Measurements from ENCODE around the gene LRP1B. TPM values are rescaled to one million over a fixed set of nuclear protein-coding genes. Genes with fewer than 3 reads are reported as not detected.
A peak's percentile ranks its signal among the peaks of the same experiment; 100 is the strongest.

The LRP1B gene
- total and polyA plus RNA-seq, 8 donors = 0.03 to 1.6 (median 0.84) TPM

GRCh38 chr2:142040556-142040955 lies 90.3 kb downstream of the LRP1B start:
- H3K4me3 ChIP-seq = no peak overlapping the region
- TF ChIP-seq, protein P1, sequence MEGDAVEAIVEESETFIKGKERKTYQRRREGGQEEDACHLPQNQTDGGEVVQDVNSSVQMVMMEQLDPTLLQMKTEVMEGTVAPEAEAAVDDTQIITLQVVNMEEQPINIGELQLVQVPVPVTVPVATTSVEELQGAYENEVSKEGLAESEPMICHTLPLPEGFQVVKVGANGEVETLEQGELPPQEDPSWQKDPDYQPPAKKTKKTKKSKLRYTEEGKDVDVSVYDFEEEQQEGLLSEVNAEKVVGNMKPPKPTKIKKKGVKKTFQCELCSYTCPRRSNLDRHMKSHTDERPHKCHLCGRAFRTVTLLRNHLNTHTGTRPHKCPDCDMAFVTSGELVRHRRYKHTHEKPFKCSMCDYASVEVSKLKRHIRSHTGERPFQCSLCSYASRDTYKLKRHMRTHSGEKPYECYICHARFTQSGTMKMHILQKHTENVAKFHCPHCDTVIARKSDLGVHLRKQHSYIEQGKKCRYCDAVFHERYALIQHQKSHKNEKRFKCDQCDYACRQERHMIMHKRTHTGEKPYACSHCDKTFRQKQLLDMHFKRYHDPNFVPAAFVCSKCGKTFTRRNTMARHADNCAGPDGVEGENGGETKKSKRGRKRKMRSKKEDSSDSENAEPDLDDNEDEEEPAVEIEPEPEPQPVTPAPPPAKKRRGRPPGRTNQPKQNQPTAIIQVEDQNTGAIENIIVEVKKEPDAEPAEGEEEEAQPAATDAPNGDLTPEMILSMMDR (IDR thresholded peaks at IDR 0.05) = no peak

GRCh38 chr2:142038826-142039225 lies 92.0 kb downstream of the LRP1B start:
- DNase-seq = no peak
- no peaks in the 10 kb centered on the region for H3K36me3 ChIP-seq
- ATAC-seq = no peak
- intact Hi-C loops (cut with DNase I) = no loop called here
- no peaks in the 10 kb centered on the region for H3K9me3 ChIP-seq
- H3K4me1 ChIP-seq = no peaks in the 10 kb centered on the region
- H3K27me3 ChIP-seq = no peaks in the 10 kb centered on the region
- TF ChIP-seq, protein P1 (IDR thresholded peaks at IDR 0.05) = no peak
- no peak overlapping the region for H3K4me3 ChIP-seq
- no peak overlapping the region for H3K27ac ChIP-seq

More at GRCh38 chr2:142040556-142040955, 90.3 kb downstream of the LRP1B start:
- no peaks in the 10 kb centered on the region for H3K4me1 ChIP-seq
- H3K36me3 ChIP-seq = no peaks in the 10 kb centered on the region
- no peaks in the 10 kb centered on the region for H3K9me3 ChIP-seq
- H3K27me3 ChIP-seq = no peaks in the 10 kb centered on the region
- ATAC-seq (no peak), DNase-seq (no peak)
- intact Hi-C loops (cut with DNase I) = no loop called here
- no peak overlapping the region for H3K27ac ChIP-seq

- Histone ChIP-seq H3K27ac (no peak overlapping the region), H3K27me3 (no peaks in the 10 kb centered on the region), H3K36me3 (no peaks in the 10 kb centered on the region), H3K9me3 (no peaks in the 10 kb centered on the region), H3K4me1 (no peaks in the 10 kb centered on the region), H3K4me3 (no peak overlapping the region)
- ATAC-seq = no peak
- intact Hi-C loops (cut with DNase I) = no loop called here
- TF ChIP-seq, protein P1 (IDR thresholded peaks at IDR 0.05) = no peak
- peak in 1 of 4 donors; percentile 3 for DNase-seq
These were observed 93.1 kb downstream of the LRP1B start for GRCh38 chr2:142037744-142038143.

GRCh38 chr2:142037066-142037465 lies 93.8 kb downstream of the LRP1B start:
- DNase-seq (no peak), ATAC-seq (no peak)
- H3K36me3 ChIP-seq = no peaks in the 10 kb centered on the region
- no peaks in the 10 kb centered on the region for H3K9me3 ChIP-seq
- TF ChIP-seq, protein P1 (IDR thresholded peaks at IDR 0.05) = no peak
- intact Hi-C loops (cut with DNase I) = no loop called here
- H3K27me3 ChIP-seq = no peaks in the 10 kb centered on the region
- no peak overlapping the region for H3K27ac ChIP-seq
- no peaks in the 10 kb centered on the region for H3K4me1 ChIP-seq
- H3K4me3 ChIP-seq = no peak overlapping the region

DNA sequence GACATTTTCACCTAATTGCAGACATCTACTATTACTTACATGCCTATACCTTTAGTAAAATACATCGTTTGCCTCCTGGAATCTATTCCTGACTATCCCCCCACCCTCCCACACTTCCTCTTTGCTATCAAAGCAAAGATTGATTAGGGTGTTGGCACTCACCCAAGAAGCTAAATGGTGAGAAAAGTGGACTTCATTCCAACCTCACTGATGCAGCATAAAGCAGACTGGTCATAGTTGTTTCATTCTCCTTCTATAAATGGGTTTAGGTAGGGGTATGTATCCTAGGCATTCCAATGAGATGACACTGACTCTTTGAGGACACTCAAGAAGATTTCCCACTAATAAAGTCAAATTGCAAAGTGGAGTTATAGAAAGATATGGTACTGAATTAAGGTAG lies 97.4 kb downstream of the LRP1B start:
- intact Hi-C loops (cut with DNase I) = no loop called here
- TF ChIP-seq, protein P1 (IDR thresholded peaks at IDR 0.05) = no peak

More for the DNA sequence above, 97.4 kb downstream of the LRP1B start:
- no peak overlapping the region for H3K27ac ChIP-seq
- H3K4me3 ChIP-seq = no peak overlapping the region
- no peak for ATAC-seq
- no peaks in the 10 kb centered on the region for H3K27me3 ChIP-seq
- no peak for DNase-seq
- H3K9me3 ChIP-seq = no peaks in the 10 kb centered on the region
- H3K4me1 ChIP-seq = no peaks in the 10 kb centered on the region
- no peaks in the 10 kb centered on the region for H3K36me3 ChIP-seq

Data from left lung (tissue), 10 donors.